ENCODE data around the gene CD34. TPM values are rescaled to one million over a fixed set of nuclear protein-coding genes. Genes with fewer than 3 reads are reported as not detected.

Gene CD34
- total and polyA plus RNA-seq, 8 donors = 3.2 to 31.2 (median 11.6) TPM

DNA sequence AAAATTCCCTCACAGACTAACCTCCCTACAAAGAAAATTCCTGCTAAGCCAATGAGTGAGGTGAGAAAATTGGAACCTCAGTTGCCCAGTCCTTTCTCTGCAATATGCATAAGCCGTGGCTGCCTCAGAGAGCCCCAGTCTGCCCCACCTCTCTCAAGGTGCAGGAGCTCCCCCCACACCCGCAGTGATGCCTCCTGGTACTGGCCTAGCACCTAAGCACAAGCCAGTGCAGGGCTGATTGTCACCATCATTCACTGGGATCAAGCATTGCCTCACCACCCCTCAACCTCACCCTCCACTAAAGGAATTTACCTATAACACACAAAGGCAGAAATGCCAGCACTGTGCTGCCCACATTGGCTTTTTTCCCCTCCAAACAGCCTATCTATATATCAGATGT lies 56.9 kb downstream of the CD34 start:
- no peak for DNase-seq
- whole genome bisulfite sequencing, 5 donors = 92 to 96% (median 95%) methylated on average over 2 of the region's 2 CpGs
- H3K27me3 ChIP-seq = no peaks in the 10 kb centered on the region
- no peaks in the 10 kb centered on the region for H3K9me3 ChIP-seq
- H3K4me1 ChIP-seq = peaks cover 42 to 99% (median 67%) of the 10 kb centered on the region in 4 donors
- TF ChIP-seq POLR2A (IDR thresholded peaks at IDR 0.05) = no peak
- TF ChIP-seq POLR2AphosphoS5 (IDR thresholded peaks at IDR 0.05) = no peak
- TF ChIP-seq, protein P1, sequence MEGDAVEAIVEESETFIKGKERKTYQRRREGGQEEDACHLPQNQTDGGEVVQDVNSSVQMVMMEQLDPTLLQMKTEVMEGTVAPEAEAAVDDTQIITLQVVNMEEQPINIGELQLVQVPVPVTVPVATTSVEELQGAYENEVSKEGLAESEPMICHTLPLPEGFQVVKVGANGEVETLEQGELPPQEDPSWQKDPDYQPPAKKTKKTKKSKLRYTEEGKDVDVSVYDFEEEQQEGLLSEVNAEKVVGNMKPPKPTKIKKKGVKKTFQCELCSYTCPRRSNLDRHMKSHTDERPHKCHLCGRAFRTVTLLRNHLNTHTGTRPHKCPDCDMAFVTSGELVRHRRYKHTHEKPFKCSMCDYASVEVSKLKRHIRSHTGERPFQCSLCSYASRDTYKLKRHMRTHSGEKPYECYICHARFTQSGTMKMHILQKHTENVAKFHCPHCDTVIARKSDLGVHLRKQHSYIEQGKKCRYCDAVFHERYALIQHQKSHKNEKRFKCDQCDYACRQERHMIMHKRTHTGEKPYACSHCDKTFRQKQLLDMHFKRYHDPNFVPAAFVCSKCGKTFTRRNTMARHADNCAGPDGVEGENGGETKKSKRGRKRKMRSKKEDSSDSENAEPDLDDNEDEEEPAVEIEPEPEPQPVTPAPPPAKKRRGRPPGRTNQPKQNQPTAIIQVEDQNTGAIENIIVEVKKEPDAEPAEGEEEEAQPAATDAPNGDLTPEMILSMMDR (IDR thresholded peaks at IDR 0.05) = no peak
- no peak overlapping the region for H3K4me3 ChIP-seq
- intact Hi-C loops (cut with DNase I; ENCODE audit: low total_unique reads) = no loop called here
- peaks cover 7 to 30% (median 24%) of the 10 kb centered on the region in 4 donors for H3K36me3 ChIP-seq
- H3K27ac ChIP-seq = no peak overlapping the region

DNA sequence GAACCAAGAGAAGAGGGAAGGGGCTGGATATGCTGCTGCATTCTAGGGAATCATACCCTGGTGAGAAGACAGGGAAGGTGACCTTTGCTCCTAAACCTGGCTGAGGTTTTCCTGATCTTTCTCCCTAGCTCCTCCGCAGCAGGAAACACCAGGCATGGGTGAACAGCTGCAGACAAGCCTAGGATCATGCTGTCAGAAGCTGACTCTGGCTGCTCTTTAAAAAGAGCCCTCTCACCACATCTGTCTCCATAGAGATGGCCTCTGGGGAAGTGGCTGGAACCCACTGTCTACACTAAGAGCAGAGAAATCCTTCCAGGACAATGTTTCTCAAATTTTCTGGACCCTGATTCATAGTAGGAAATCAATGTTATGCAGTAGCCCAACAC lies 57.6 kb downstream of the CD34 start:
- intact Hi-C loops (cut with DNase I; ENCODE audit: low total_unique reads) = no loop called here
- peaks cover 7 to 30% (median 23%) of the 10 kb centered on the region in 4 donors for H3K36me3 ChIP-seq
- peaks cover 44 to 99% (median 66%) of the 10 kb centered on the region in 4 donors for H3K4me1 ChIP-seq
- H3K27me3 ChIP-seq = no peaks in the 10 kb centered on the region
- 36 to 71% (median 67%) methylated on average over 1 of the region's 1 CpG for WGBS, 5 donors
- peak in 1 of 2 donors; percentile 43 for DNase-seq
- H3K27ac ChIP-seq = peak overlapping the region in 3 of 5 donors; percentile 7 to 45 (median 38)
- H3K9me3 ChIP-seq = no peaks in the 10 kb centered on the region
- no peak overlapping the region for H3K4me3 ChIP-seq
- TF ChIP-seq POLR2A (IDR thresholded peaks at IDR 0.05) (no peak), EP300 (IDR thresholded peaks at IDR 0.05) (no peak), POLR2AphosphoS5 (IDR thresholded peaks at IDR 0.05) (no peak)
- TF ChIP-seq, protein P1 (IDR thresholded peaks at IDR 0.05) = no peak

DNA sequence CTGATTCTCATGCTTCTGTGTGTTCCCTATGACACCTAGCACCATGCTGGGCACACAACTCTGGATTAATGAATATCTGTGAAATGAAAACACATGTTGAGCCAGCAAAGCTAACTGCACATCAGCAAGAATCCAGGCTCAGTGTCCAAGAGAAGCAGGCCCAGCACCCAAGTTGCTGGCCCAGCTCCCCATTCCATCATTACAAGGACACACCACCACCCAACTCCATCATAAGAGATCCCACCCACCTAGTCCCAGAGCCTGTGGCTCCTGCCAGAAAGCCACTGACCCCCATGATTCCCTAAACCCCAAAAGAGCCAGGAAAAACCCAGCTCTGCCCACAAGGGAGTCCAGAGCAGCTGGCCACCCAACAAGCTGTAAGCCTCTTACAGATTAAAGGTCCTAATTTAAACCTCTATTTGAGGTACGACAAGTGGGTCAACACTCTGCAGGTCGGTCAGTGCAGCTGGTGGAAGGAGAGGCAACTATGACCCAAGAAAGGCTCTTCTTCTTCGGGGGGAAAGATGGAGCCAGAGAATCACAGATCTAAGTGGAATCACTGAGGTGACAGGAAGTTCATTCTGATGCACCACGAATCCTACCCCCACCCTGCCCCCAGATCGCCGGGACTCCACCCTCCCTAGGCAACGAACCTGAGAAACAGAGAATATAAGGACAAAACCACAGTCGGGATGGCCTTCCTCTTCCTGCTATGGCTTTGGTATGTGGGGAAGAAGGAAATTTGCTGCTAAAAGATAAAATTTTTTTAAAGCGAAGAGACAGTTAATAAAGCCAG lies 58.2 kb downstream of the CD34 start:
- no peaks in the 10 kb centered on the region for H3K27me3 ChIP-seq
- intact Hi-C loops (cut with DNase I; ENCODE audit: low total_unique reads) = no loop called here
- WGBS, 5 donors = 64 to 81% (median 78%) methylated on average over 9 of the region's 9 CpGs
- peak overlapping the region in 4 of 5 donors; percentile 7 to 45 (median 38) for H3K27ac ChIP-seq
- no peak overlapping the region for H3K4me3 ChIP-seq
- H3K36me3 ChIP-seq = peaks cover 7 to 27% (median 23%) of the 10 kb centered on the region in 4 donors
- TF ChIP-seq, protein P1 (IDR thresholded peaks at IDR 0.05) = no peak
- TF ChIP-seq EP300 (IDR thresholded peaks at IDR 0.05) = no peak
- no peak for DNase-seq
- no peaks in the 10 kb centered on the region for H3K9me3 ChIP-seq
- H3K4me1 ChIP-seq = peaks cover 49 to 99% (median 69%) of the 10 kb centered on the region in 4 donors

DNA sequence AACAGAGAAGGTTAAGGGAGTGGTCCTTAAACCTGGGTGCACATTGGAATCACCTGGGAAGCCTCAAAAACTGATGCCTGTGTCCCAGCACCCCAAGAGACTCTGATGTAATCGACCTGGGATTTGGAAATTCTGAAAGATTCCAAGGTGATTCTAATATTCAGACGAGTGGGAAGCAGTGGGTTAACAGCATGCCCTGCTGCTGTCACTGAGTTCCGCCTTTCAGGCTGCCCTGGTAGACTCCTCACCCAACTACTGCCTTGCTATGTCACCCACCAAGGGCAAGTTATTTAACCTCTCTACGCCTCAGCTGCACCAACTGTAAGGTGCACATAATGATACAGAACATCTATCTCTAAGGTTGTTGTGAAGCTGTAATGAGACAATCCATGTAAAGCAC lies 59.2 kb downstream of the CD34 start:
- Histone ChIP-seq H3K36me3 (peaks cover 7 to 24% (median 19%) of the 10 kb centered on the region in 4 donors), H3K4me1 (peaks cover 50 to 99% (median 67%) of the 10 kb centered on the region in 4 donors), H3K4me3 (no peak overlapping the region), H3K27me3 (no peaks in the 10 kb centered on the region), H3K27ac (peak overlapping the region in 3 of 5 donors; percentile 10 to 79 (median 73)), H3K9me3 (no peaks in the 10 kb centered on the region)
- no peak for DNase-seq
- 80 to 93% (median 85%) methylated on average over 4 of the region's 4 CpGs for WGBS, 5 donors
- TF ChIP-seq POLR2AphosphoS5 (IDR thresholded peaks at IDR 0.05) = no peak
- no peak for TF ChIP-seq EP300 (IDR thresholded peaks at IDR 0.05)
- no peak for TF ChIP-seq POLR2A (IDR thresholded peaks at IDR 0.05)
- TF ChIP-seq, protein P1 (IDR thresholded peaks at IDR 0.05) = no peak
- intact Hi-C loops (cut with DNase I; ENCODE audit: low total_unique reads) = no loop called here

Data from stomach (tissue), 9 donors.